Adrenal gland (tissue), 5 donors: ENCODE results near the gene NNMT.

Experiments
- POLR2A ChIP-seq, 2 donors: fragments of 450-650 bp; IDR thresholded peaks; one replicate each; pipeline ENCODE4 v1.6.1; 2017; ENCODE audit warnings: antibody characterized with exemption in 2 of 2, mild to moderate bottlenecking in 2 of 2, moderate library complexity in 1 of 2
- TF ChIP-seq, protein P1 (sequence below), 6 experiments: fragments of 450-650 bp in 4 of 6; fragments of 200-600 bp in 2 of 6; sonication (generic) in 1 of 6; IDR thresholded peaks; 1 replicate in 5 of 6; 2 replicates in 1 of 6; pipeline versions ENCODE4 v1.5.1 to v1.8.0; 2016 to 2021; ENCODE audit warnings: antibody characterized with exemption in 6 of 6, mild to moderate bottlenecking in 2 of 6, moderate library complexity in 1 of 6
- donor health status: DM: no; HTN: no; CAD: no.

DNA sequence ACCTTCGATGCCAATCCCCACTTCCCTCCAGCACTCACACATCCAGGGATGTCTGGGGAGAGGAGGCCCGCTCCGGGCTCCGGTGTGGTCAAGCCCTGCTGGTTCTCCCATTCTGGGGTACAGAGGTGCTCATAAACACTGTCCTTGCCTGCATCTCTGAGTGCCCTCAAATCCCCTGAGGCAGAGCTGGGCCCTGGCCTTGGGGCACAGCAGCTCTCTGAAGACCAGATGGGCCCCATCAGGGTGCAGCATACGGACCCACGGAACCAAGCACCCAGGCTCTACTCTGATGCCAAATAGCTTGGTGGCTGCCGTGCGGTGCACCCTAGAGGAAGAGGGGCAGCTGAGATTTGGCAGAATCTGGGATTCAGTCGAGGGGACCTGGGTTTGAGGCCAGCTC, 35.7 kb upstream of the NNMT start:
- no peak for TF ChIP-seq POLR2A (IDR thresholded peaks at IDR 0.05)
- TF ChIP-seq, protein P1, sequence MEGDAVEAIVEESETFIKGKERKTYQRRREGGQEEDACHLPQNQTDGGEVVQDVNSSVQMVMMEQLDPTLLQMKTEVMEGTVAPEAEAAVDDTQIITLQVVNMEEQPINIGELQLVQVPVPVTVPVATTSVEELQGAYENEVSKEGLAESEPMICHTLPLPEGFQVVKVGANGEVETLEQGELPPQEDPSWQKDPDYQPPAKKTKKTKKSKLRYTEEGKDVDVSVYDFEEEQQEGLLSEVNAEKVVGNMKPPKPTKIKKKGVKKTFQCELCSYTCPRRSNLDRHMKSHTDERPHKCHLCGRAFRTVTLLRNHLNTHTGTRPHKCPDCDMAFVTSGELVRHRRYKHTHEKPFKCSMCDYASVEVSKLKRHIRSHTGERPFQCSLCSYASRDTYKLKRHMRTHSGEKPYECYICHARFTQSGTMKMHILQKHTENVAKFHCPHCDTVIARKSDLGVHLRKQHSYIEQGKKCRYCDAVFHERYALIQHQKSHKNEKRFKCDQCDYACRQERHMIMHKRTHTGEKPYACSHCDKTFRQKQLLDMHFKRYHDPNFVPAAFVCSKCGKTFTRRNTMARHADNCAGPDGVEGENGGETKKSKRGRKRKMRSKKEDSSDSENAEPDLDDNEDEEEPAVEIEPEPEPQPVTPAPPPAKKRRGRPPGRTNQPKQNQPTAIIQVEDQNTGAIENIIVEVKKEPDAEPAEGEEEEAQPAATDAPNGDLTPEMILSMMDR (IDR thresholded peaks at IDR 0.05): no peak
